HG02938 (cell line): ENCODE results near the gene GPC6.
"Not testable (repeated sequence)": the region's sequence is repeated elsewhere in the genome, so short reads cannot be mapped to it uniquely, and the experiment has no call there.

ENCODE experiments used
- ATAC-seq: cut with Tn5 transposase; IDR thresholded peaks from one replicate; pipeline ENCODE4 v1.9.1; 2021; ENCODE audit warnings: mild to moderate bottlenecking, moderate library complexity; ENCODE audit not compliant: unreplicated experiment

Gene GPC6

GRCh38 chr13:93318534-93319254 lies 92.1 kb downstream of the GPC6 start:
- ATAC-seq: no peak

- no peak for ATAC-seq
These were observed 94.3 kb downstream of the GPC6 start for GRCh38 chr13:93320942-93321341.

GRCh38 chr13:93323880-93324279 lies 97.3 kb downstream of the GPC6 start:
- not testable (repeated sequence) for ATAC-seq

DNA sequence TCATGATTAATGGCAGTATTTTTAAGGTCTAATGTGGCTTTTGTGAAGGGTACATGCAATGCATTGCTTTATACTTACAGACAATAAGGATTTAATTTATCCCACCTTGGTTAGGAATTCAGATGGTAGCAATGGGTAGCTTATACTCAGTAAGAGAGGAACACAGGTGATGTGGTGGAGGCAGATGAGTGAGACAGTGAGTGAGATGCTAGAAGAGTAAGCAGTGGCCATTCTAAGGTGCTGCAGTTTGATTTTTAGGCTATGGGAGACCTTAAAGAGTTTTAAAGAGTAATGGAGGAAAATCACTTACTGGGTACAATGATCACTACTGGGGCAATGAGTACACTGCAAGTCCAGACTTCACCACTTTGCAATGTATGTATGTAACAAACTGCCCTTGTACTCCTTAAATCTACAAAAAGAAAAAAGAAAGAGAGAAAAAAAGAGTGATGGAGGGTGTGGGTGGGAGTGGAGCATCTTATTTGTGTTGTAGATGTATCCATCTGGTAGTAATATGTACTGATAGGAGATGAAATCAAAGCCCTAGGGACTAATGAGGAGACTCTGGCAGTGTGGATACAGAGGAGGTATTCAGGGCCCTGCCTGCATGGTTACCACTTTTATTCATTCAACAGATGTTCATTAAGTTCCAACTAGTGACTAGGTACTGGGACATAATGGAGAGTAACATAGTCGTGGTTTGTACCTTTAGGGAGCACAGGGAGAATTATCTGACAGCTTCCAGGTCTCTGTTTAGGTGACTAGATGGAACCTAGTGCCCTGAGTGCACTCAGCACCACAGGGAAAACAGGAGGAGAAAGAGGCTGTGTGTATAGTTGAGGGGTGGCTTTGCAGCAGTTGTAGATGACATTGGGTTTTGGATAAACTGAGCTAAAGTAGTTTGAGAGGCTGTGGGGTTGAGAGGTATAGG lies 99.0 kb downstream of the GPC6 start:
- ATAC-seq: no peak

GRCh38 chr13:93326234-93326811 lies 99.7 kb downstream of the GPC6 start:
- no peak for ATAC-seq

DNA sequence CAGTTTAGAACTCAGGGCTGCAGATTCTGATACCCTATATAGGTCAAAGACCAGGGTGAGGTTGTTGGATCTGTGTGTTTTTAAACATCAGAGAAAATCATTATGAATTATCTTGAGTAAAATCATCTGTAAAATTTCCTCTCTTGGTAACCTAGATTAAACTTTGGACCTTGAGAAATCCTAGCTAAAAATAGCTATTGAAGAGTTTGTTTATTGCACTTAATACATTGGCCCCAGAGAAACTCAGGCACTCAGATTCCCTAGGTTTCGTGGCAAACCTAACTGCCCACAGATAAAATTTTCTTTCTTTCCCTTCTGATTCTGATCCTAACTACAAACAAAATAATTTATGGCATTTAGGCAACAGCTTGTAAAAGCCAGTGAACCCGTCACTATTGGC lies 102.3 kb downstream of the GPC6 start:
- ATAC-seq: no peak

- ATAC-seq: no peak
These were observed 110.1 kb downstream of the GPC6 start for GRCh38 chr13:93336728-93337127.

DNA sequence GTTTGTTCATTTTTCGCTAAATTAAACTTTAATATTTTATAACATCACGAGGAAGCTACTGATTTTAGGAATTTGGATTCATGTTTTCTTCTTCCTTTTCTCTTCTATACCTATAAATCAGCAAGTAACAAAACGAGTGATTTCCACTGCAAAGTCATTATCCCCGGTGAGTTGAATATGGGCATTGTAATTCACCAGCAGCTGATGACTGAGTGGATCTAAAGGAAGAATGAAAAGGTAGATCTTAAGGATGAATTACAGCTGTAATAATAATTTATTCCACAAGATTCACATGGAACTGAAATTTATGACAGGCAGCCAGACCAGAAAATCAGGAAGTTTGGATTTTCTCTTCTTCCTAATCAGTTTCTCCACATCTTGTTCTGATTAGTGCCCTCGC lies 111.4 kb downstream of the GPC6 start:
- no peak for ATAC-seq

DNA sequence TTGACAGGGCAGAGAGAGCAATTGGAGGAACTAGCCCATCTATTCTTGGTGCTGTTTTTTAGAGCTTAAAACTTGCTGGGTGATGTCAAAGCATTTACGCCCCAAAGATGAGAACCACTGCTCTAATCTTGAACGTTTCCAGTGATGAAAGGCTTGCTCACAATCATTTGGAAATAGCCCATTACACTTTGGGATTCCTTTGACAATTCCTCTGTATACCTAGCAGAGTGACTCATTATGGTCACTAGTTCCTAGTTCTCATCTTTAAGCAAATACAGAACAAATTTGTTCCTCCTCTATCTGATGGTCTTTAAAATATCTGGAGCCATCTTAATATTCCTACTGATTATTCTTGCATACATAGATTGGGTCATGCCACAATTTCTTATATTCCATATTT lies 112.3 kb downstream of the GPC6 start:
- ATAC-seq: no peak

- ATAC-seq: no peak
These were observed 112.9 kb downstream of the GPC6 start for GRCh38 chr13:93339550-93339949.

GRCh38 chr13:93341517-93341916 lies 114.9 kb downstream of the GPC6 start:
- ATAC-seq: no peak

GRCh38 chr13:93343097-93343496 lies 116.5 kb downstream of the GPC6 start:
- ATAC-seq: no peak

DNA sequence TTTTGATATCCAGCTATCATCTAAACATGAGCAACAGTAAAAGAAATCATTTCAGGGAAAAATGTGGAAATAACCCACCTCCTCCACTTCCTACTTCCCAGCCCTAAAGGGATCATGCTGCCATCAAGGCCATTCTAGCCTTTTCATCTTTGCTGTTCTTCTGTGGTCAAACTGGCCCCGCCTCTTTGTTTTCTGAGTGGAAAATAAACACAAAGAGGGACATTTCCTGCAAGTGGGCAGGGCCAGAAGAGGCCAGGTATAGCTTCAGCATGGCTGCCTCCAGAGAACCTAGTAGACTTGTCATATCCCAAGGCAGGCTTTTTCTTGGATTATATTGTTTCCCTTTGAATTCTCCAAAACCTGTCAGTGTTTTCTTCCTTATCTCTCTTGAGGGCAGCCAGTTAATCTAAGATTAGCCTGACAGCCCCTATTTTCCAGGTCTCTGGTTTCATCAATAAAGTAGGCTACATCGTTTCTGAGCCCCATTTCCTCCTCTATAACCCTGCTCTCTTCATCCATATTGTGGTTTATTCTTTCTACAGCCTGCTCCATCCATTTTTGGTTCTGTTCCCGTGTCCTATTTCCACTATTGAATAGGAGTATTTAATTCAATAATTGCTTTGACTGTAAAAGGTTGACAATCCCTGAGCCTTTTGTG lies 117.6 kb downstream of the GPC6 start:
- no peak for ATAC-seq

- no peak for ATAC-seq
These were observed 118.4 kb downstream of the GPC6 start for GRCh38 chr13:93345024-93345423.

DNA sequence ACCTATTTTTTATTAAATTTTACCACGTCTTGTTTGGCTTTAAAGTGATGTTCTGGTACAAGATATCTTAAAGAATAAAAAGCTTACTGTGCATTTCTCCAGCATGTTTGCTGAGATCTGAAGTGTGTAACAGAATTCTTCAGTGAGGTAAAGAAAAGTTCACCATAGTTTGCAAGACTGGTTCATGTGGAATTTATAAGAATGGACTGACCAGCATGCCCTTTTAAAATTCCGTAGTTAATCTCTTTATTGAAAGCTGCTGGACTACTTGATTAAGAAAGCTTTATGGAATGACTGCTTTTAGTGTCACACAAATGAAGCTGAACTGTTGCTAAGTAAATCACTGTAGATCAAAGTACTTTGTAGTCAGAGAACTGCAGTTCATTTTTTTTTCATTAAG lies 119.2 kb downstream of the GPC6 start:
- no peak for ATAC-seq

GRCh38 chr13:93352616-93353015 lies 126.0 kb downstream of the GPC6 start:
- no peak for ATAC-seq

DNA sequence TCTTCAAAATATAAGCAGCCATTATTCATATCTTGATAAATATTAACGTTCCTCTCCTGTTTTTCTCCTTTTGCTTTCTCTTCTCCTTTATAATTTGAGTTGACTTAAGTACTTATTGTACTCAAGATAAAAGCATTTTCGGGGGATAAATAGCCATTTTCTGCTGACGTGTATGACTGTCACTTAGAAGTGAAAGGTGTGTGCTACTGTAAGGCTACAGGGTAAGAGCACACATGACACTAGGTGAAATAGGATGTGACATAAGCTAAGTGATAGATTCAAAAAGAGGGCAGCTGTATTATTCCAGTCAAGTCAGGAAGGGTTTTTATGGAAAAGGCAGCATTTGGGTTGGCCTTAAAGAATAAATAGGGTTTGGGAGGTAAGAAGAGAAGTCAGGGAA lies 128.5 kb downstream of the GPC6 start:
- ATAC-seq: no peak

- no peak for ATAC-seq
These were observed 129.9 kb downstream of the GPC6 start for GRCh38 chr13:93356469-93356868.

GRCh38 chr13:93360021-93360420 lies 133.4 kb downstream of the GPC6 start:
- no peak for ATAC-seq

GRCh38 chr13:93361703-93362102 lies 135.1 kb downstream of the GPC6 start:
- no peak for ATAC-seq

- no peak for ATAC-seq
These were observed 137.6 kb downstream of the GPC6 start for GRCh38 chr13:93364166-93364565.
